CD4-positive, alpha-beta T cell treated with Interleukin-10 for 1 hour (primary cell): ENCODE measurements around the gene CNPPD1.

Experiments
- DNase-seq: peaks from one replicate; pipeline ENCODE4 v3.0.0-alpha.2; 2020

CNPPD1 gene

GRCh38 chr2:219178377-219179175 lies 1.9 kb upstream of the CNPPD1 start:
- DNase-seq: no peak

- DNase-seq: peak; percentile 89
These were observed 1.0 kb upstream of the CNPPD1 start, which contains the start of gene RETREG2 for GRCh38 chr2:219177552-219178376. RETREG2 (plus strand) TSS chr2:219178275; CDS start chr2:219178353, 78 bp downstream.

GRCh38 chr2:219175928-219176817 lies 552 bp downstream of the CNPPD1 start:
- peak; percentile 34 for DNase-seq

GRCh38 chr2:219175486-219175885 lies 1.2 kb downstream of the CNPPD1 start:
- no peak for DNase-seq

DNA sequence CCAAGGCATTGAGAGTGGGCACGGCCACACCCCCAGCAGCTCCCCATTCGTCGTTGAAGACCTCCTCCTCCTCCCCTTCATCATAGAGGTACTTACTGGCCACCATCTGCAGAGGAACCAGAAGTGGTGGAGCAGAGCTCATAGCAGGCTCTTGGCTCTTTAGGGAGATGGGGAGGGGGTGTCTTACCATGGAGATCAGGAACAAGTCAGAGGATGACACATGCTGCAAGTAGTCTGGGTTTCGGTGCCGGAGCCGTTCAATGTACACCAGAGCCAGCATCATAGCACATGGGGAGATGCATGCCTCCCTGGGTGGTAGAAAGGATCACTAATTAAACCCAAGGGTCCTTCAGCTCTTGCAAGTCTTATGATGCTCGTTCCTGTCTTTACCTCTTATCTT lies 1.9 kb downstream of the CNPPD1 start:
- no peak for DNase-seq

DNA sequence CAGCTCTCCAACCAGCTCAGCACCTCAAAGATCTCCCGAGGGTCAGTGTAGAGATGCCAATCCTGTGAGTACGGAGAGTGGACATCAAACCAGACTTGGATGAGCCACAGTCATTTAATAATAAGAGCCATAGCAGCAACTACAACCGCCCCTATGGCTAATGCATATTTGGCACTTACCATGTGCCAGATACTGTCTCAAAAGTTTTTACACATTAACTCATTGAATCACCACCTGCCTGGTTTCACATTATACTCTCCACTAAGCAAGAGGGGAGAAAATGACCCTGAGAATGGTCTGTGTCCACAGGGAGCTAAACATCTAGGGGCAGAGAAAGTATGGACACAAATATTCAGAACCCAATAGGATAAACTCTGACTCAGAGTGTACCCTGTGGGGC lies 2.6 kb downstream of the CNPPD1 start:
- no peak for DNase-seq

- no peak for DNase-seq
These were observed 3.5 kb downstream of the CNPPD1 start for GRCh38 chr2:219173176-219173575.

DNA sequence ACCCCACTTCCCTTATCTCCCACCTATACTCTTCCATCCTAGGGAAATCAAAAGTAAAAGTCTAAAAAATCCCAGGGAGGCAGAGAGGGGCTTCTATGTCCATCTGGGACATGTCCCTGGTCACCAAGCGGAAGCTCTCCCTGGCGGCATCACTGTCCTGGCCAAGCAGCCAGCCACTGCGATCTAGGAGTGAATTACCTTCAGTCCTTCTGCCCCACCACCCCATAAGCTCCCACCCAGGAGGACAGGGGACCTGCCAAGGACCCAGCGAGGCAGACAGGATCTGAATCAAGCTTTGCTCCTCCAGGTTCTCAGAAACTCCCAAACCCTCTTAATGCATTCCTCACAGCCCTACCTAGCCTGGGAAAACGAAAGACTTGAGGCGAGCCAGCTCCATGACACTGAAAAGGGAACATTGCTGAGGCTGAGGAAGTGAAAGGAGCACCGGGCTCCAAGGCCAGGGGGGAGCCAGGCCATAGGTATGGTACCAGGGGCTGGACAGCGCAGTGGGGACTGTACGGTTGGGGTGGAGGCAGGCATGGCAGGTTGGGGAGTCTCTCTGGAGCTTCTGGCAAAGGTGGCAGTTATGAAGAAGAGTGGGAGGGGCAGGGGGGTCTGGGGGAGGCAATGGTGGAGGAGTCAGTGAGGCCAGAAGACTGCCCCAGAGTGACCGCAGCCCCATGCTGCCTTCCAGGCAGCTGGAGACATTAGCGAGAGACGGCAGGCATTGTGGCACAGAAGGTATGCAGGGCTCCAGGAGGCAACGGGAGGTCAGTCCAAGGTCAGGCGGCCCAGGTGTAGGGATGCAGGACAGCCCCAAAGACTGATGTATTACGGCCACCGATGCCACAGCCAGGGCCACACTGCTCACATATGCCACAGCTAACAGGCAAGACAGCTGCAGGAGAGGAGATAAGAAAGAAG lies 4.2 kb downstream of the CNPPD1 start:
- DNase-seq: no peak

DNA sequence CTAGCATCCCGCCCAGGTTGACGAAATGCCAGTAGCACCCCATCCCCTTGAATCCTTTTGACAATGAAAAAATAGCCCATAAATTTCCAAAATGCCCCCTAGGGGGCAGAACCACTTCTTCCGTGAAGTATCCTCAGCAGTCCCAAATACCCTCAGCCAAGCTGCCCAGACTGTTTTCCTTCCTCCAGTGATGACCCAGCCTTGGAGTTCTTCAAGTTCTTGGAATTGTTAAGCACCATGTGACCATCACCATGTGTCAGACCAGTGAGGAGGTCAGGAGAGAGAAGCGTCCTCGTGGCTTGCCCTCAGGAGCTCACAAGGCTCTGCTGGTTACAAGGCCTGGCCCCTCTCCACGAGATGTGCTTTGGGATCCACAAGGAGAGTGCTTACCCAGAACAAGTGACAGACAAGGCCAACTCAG lies 5.5 kb downstream of the CNPPD1 start:
- DNase-seq: peak; percentile 67

DNA sequence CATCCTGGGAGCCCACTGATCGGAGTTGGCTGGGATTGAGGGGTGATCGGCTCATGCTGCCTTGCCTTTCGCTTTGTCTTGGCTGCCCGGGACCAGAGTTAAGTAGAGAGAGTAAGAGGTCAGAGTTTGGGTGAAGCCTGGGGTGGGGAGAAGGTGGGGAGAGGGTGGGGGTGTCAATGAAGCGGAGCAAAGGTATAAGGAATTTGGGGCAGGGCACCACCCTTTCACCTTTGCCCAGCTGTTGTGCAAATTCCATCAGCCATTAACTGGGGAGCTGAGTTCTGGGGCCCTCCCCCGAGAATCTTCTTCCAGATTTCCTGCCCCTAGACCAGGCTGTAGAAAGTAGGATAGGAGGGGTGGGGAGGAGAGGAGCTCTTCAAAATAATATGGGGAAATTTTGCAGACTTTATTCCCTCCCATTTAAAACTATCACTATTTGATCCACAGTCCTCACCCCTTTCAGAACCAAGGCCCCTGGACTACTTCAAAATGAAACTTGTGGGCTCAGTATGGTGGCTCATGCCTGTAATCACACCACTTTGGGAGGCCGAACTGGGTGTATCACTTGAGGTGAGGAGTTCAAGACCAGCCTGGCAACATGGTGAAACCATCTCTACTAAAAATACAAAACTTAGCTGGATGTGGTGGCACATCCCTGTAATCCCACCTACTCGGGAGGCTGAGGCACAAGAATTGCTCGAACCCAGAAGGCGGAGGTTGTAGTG lies 6.6 kb downstream of the CNPPD1 start, which contains the start of gene SLC23A3:
Gene SLC23A3 (minus strand): TSS at position 100 of the 725 bp plus-strand sequence. CDS start 45 bp downstream, at position 55.
- no peak for DNase-seq

GRCh38 chr2:219168932-219169331 lies 7.8 kb downstream of the CNPPD1 start:
- DNase-seq: no peak

DNA sequence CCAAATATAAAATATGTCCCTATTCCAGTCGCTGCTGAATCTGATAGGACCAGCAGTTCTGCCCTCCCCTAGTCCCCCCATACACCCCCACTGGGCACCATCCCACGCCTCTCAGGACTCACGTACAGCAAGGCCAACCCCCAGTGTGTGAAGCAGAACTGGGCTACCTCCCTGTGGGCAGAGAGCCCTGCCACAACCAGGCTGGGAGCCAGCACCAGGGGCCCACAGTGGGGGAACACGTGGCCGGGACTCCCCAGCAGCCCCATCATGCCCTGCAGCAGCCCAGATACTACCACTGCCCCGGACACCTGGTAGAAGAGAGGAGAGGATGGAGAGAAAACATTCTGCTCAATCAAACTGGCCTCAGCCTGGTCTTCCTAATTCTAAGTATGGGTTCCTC lies 8.2 kb downstream of the CNPPD1 start:
- DNase-seq: no peak

- DNase-seq: no peak
These were observed 8.7 kb downstream of the CNPPD1 start for GRCh38 chr2:219167997-219168396.

- DNase-seq: no peak
These were observed 11.4 kb downstream of the CNPPD1 start for GRCh38 chr2:219165058-219165911.

DNA sequence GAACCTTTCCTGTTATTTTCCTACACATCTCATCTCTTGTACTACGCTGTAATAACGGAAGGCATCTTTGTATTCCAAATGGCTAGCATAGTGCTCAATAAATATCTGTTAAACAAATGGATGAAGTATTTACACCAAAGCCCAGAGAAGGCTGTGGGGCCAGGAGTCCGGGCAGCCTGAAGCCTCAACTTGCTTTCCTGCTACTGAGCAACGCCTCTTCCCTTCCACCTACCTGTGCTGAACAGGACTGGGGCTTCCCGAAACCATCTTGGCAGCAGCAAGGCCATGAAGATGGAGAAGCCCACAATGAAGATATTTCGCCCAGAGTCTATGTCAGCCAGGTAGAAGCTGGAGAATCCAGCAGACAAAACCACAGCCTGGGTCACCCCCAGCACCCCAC lies 13.6 kb downstream of the CNPPD1 start:
- DNase-seq: no peak

GRCh38 chr2:219161097-219161496 lies 15.6 kb downstream of the CNPPD1 start:
- no peak for DNase-seq

GRCh38 chr2:219160186-219161017 lies 16.3 kb downstream of the CNPPD1 start, which contains the start of gene NHEJ1:
NHEJ1 (minus strand) TSS chr2:219160815; CDS start chr2:219158362, 2,453 bp downstream.
- peak; percentile 95 for DNase-seq

GRCh38 chr2:219159771-219160185 lies 16.9 kb downstream of the CNPPD1 start:
- no peak for DNase-seq

GRCh38 chr2:219158586-219158985 lies 18.1 kb downstream of the CNPPD1 start:
- no peak for DNase-seq
